Tibial nerve (tissue), 4 donors: Measurements from ENCODE around the gene RANBP6.

Source experiments
- EP300 ChIP-seq, 2 donors: sonication (generic); formaldehyde crosslinking; IDR thresholded peaks; one replicate each; pipeline ENCODE4 v1.6.1; 2017; ENCODE audit warnings: antibody characterized with exemption in 2 of 2, mild to moderate bottlenecking in 1 of 2
- POLR2A ChIP-seq, 2 donors: fragments of 450-650 bp; IDR thresholded peaks; one replicate each; pipeline ENCODE4 v1.6.1; 2017; ENCODE audit warnings: antibody characterized with exemption in 2 of 2, mild to moderate bottlenecking in 2 of 2, moderate library complexity in 2 of 2
- TF ChIP-seq, protein P1 (sequence below), 5 experiments: fragments of 200-600 bp in 3 of 5; fragments of 450-650 bp in 2 of 5; sonication (generic) in 3 of 5; IDR thresholded peaks; one replicate each; pipeline ENCODE4 v1.5.1; 2016 to 2019; ENCODE audit warnings: antibody characterized with exemption in 5 of 5, mild to moderate bottlenecking in 3 of 5, moderate library complexity in 2 of 5

DNA sequence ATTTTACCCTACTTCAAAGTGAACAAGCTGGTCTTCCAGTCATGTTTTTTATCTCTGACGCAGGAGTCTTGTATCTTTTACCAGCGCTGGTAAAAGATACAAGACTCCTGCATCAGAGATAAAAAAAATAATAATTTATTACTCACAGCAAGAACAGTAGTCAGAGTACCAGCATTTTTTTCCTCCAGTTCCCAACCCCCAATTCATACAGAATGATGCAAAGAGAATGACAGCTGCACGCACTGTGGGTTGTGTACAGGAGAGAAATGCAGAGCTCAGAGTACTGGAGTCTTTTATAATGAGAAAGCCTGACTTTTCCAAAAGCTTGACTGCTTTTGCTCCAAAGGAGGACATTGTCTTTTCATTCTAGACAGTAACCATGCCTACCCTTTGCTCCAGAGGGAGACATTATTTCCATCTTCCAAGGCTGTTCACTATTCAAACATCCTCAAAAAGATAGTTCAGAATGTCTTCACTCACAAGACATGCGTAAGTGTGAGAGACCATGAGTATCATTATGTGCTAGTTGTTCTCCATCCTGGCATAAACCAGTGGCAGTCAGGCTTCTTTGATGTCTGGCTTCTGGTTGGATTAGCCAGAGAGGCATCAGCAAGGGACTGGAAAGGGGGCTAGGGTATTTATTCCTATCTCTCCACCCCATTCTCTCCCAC is 14.3 kb upstream of the RANBP6 start:
- TF ChIP-seq, protein P1, sequence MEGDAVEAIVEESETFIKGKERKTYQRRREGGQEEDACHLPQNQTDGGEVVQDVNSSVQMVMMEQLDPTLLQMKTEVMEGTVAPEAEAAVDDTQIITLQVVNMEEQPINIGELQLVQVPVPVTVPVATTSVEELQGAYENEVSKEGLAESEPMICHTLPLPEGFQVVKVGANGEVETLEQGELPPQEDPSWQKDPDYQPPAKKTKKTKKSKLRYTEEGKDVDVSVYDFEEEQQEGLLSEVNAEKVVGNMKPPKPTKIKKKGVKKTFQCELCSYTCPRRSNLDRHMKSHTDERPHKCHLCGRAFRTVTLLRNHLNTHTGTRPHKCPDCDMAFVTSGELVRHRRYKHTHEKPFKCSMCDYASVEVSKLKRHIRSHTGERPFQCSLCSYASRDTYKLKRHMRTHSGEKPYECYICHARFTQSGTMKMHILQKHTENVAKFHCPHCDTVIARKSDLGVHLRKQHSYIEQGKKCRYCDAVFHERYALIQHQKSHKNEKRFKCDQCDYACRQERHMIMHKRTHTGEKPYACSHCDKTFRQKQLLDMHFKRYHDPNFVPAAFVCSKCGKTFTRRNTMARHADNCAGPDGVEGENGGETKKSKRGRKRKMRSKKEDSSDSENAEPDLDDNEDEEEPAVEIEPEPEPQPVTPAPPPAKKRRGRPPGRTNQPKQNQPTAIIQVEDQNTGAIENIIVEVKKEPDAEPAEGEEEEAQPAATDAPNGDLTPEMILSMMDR (IDR thresholded peaks at IDR 0.05), result no peak
- no peak for TF ChIP-seq POLR2A (IDR thresholded peaks at IDR 0.05)
- no peak for TF ChIP-seq EP300 (IDR thresholded peaks at IDR 0.05)
